Tibial nerve (tissue), 3 donors: ENCODE results near the gene TEN1.

ENCODE experiments used
- POLR2A ChIP-seq, 2 donors: fragments of 450-650 bp; IDR thresholded peaks; one replicate each; pipeline ENCODE4 v1.6.1; 2017; ENCODE audit warnings: antibody characterized with exemption in 2 of 2, mild to moderate bottlenecking in 2 of 2, moderate library complexity in 2 of 2
- TF ChIP-seq, protein P1 (sequence below), 5 experiments: fragments of 200-600 bp in 3 of 5; fragments of 450-650 bp in 2 of 5; sonication (generic) in 3 of 5; IDR thresholded peaks; one replicate each; pipeline ENCODE4 v1.5.1; 2016 to 2019; ENCODE audit warnings: antibody characterized with exemption in 5 of 5, mild to moderate bottlenecking in 3 of 5, moderate library complexity in 2 of 5

- TF ChIP-seq, protein P1, sequence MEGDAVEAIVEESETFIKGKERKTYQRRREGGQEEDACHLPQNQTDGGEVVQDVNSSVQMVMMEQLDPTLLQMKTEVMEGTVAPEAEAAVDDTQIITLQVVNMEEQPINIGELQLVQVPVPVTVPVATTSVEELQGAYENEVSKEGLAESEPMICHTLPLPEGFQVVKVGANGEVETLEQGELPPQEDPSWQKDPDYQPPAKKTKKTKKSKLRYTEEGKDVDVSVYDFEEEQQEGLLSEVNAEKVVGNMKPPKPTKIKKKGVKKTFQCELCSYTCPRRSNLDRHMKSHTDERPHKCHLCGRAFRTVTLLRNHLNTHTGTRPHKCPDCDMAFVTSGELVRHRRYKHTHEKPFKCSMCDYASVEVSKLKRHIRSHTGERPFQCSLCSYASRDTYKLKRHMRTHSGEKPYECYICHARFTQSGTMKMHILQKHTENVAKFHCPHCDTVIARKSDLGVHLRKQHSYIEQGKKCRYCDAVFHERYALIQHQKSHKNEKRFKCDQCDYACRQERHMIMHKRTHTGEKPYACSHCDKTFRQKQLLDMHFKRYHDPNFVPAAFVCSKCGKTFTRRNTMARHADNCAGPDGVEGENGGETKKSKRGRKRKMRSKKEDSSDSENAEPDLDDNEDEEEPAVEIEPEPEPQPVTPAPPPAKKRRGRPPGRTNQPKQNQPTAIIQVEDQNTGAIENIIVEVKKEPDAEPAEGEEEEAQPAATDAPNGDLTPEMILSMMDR (IDR thresholded peaks at IDR 0.05): no peak
- TF ChIP-seq POLR2A (IDR thresholded peaks at IDR 0.05): no peak
Observed at GRCh38 chr17:75991396-75991795, 12.4 kb downstream of the TEN1 start.
